Measurements from ENCODE around the gene CDKN1C. TPM values are rescaled to one million over a fixed set of nuclear protein-coding genes. Genes with fewer than 3 reads are reported as not detected.
A peak's percentile ranks its signal among the peaks of the same experiment; 100 is the strongest.

Gene CDKN1C
- total RNA-seq, 1 experiment from 2014 or later, result 18.7 TPM

DNA sequence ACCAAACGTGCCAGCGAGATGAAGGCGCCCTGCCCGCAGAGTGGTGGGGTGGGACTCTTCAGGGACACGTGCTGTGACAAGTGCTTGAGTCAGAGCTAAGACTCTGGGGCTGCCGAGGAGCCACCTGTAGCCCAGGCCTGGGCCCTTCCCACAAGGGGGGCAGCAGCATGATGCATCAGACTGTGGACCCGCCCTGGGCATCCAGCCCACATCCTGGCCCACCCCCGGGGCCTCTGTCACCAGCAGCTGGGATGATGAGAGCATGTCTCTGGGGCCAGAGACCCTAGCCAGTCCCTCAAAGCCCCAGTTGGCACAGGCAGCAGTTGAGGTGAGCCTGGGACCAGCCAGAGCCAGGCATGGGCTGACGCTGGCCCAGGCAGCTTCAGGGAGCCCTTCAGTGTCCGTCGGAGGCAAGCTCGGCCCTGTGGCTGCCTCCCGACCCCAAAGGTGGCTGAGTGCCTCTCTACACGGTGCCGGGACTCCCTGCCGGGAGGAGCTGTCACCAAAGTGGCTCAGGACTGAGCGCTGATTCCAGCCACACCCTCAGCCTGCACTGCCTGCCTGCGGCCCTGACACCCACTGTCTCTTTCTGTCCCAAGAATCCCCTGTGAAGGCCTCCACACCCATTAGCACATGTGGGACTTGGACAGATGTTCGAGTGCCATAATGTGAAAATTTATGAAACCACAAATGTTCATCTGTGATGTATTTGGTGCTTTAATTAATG is 41.3 kb downstream of the CDKN1C start:
- in situ Hi-C loops (cut with HindIII; ENCODE audit: low pct_unique_long_range_greater_than_20kb, low sequenced_read_pairs), result no loop called here
- DNase-seq (ENCODE audit: low read depth, low spot score), result no peak

DNA sequence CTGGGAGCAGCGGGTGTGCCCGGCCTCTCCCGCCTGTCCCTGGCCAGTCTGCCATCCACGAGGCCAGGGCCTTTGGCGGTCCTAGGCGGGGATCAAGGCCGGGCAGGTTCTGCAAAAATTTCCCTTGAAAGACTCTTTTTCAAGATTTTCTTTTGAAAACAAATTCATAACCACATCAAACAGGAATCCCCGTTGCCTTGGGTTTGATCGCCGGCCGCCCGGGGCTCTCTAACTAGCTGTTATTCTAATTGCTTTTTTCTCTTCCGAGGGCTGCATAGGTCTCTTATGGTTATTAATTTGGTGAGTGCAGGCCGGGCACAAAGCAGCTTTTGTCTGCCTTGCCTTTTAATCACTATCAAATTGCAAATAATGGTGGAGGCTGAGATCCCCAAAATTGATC is 42.0 kb downstream of the CDKN1C start:
- in situ Hi-C loops (cut with HindIII; ENCODE audit: low pct_unique_long_range_greater_than_20kb, low sequenced_read_pairs), result no loop called here
- no peak for DNase-seq (ENCODE audit: low read depth, low spot score)

GRCh38 chr11:2842876-2843275 is 42.7 kb downstream of the CDKN1C start:
- in situ Hi-C loops (cut with HindIII; ENCODE audit: low pct_unique_long_range_greater_than_20kb, low sequenced_read_pairs), result no loop called here
- no peak for DNase-seq (ENCODE audit: low read depth, low spot score)

- DNase-seq (ENCODE audit: low read depth, low spot score), result no peak
- in situ Hi-C loops (cut with HindIII; ENCODE audit: low pct_unique_long_range_greater_than_20kb, low sequenced_read_pairs), result no loop called here
Measured at GRCh38 chr11:2841411-2842190, 44.0 kb downstream of the CDKN1C start.

- in situ Hi-C loops (cut with HindIII; ENCODE audit: low pct_unique_long_range_greater_than_20kb, low sequenced_read_pairs), result no loop called here
- DNase-seq (ENCODE audit: low read depth, low spot score), result no peak
Measured at GRCh38 chr11:2839395-2839943, 46.1 kb downstream of the CDKN1C start.

DNA sequence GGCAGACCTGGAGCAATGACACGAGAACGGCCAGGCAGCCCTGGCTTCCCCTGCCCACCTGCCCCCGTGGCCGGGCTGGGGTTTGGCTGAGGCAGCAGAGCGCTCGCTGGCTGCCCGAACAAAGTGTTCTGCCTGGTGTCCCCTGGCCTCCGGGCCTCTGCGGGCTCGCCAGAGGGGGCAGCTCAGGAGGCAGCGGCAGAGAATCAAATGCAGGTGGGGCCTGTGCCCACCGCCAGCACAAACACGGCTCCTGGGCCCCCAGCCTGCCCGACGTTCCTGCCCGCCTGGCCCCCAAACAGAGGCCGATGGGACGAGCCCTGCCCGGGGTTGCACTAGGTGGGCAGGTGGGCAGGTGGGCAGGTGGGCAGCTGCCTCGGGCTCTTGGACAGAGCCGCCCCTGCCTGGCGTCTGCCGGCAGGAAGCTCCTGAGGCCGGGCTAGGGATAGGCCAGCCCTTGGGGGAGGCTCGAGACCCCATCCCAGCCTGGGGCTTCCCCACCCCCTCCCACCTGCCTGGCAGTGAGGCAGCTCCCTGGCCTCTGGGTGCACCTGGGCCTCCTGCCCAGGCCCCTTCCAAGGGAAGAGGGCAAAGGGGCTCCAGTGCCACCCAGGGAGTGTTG is 46.8 kb downstream of the CDKN1C start:
- no peak for DNase-seq (ENCODE audit: low read depth, low spot score)
- in situ Hi-C loops (cut with HindIII; ENCODE audit: low pct_unique_long_range_greater_than_20kb, low sequenced_read_pairs), result no loop called here

GRCh38 chr11:2838091-2838490 is 47.5 kb downstream of the CDKN1C start:
- in situ Hi-C loops (cut with HindIII; ENCODE audit: low pct_unique_long_range_greater_than_20kb, low sequenced_read_pairs), result no loop called here
- no peak for DNase-seq (ENCODE audit: low read depth, low spot score)

DNA sequence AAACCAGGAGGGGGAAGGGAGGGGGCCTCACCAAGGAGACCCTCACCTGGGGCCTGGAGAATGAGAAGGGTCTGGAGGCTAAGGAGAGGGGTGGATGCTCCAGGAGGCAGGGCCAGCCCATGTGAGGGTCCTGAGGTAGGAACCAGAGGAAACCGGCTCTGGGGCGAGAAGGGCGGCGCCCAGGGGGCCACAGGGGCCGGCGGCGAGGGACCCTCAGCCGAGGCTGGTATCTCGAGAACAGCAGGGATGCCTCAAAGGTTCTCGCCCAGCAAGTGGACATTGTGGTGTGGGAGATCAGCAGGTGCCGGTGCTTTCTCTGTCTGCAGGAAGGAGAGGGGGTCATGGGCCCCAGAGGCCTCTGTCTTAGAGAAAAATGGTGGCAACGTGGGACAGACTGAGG is 47.9 kb downstream of the CDKN1C start:
- in situ Hi-C loops (cut with HindIII; ENCODE audit: low pct_unique_long_range_greater_than_20kb, low sequenced_read_pairs), result no loop called here
- DNase-seq (ENCODE audit: low read depth, low spot score), result no peak

DNA sequence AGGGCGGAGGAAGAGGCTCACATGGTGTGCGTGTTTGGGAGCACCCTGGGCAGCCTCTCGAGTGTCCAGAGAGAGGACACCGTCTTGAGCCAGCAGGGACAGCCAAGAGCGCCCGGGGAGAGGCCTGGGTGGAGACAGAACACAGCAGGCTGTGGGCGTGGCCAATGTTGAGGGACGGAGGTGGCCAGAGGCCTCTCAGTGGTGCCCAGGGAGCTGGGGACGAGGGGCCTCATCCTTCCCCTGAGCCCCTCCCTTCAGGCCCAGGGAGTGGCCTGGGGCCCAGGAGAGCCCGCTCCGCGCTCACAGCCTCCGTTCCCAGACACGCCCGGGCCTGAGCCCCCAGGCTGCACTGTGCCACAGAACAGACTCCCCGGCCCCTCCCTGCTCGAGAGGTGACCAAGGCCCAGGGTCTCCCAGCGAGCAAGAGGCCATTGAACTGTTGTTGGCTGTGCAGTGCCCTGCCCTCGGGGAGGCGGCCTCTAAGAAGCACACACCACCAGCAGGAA is 48.4 kb downstream of the CDKN1C start:
- in situ Hi-C loops (cut with HindIII; ENCODE audit: low pct_unique_long_range_greater_than_20kb, low sequenced_read_pairs), result no loop called here
- peak; percentile 28 for DNase-seq (ENCODE audit: low read depth, low spot score)

DNA sequence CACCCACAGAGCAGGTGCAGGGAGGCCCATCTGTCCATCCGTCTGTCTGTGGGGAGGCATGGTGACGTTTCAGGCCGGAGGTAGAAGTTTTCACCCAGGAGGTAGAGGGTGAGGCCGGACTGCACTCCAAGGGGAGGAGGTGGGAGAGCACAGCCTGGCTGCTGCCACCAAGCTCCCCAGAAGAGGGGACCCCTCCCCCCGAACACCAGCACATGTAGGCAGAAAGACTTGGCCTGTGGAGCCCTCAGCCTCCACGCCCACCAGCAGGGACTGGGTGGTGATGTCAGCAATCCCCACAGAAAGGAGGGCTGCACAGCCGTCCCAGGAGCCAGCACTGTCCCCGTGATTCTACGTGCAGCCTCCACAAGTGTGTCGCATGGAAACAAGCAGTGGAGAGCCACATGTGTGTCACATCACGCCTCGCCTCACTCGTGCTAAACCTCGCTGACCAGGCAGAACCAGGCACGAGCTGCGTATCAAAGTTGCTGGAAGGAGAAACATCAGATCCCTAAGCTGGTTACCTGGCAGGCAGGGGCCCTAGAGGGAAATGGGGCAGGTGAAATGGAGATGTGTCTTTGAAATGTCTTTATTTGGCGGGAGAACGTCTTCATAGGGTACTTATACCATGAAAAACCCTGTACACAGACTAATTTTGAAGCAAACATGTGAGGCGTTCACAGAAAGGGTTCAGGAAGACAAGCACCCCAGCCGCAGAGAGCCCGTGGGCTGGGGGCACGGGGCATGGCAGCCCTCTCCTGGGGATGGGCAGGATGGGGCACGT is 49.1 kb downstream of the CDKN1C start:
- in situ Hi-C loops (cut with HindIII; ENCODE audit: low pct_unique_long_range_greater_than_20kb, low sequenced_read_pairs), result no loop called here

DNA sequence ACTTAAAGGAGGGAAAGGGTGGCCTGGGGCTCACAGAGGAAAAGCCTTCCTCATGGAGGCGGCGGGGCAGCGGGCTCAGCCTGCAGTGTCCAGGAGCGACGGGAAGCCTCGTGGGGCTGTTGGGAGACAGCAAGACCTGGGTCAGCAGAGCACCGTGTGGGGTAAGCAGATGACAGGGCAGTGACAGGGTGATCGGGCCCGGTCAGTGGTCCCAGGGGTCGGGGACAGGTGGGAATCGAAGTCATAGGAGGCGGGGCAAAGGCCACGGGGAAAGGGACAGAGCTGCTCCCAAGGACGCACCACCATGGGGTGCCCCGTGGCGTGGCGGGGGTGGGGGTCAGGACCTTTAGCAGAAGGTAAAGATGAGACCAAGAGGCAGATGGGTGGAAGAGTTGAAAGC is 49.8 kb downstream of the CDKN1C start:
- in situ Hi-C loops (cut with HindIII; ENCODE audit: low pct_unique_long_range_greater_than_20kb, low sequenced_read_pairs), result no loop called here
- no peak for DNase-seq (ENCODE audit: low read depth, low spot score)

More for the DNA sequence above, 49.1 kb downstream of the CDKN1C start:
- DNase-seq (ENCODE audit: low read depth, low spot score), result no peak

- no peak for DNase-seq (ENCODE audit: low read depth, low spot score)
- in situ Hi-C loops (cut with HindIII; ENCODE audit: low pct_unique_long_range_greater_than_20kb, low sequenced_read_pairs), result no loop called here
Measured at GRCh38 chr11:2835296-2835695, 50.3 kb downstream of the CDKN1C start.

- no peak for DNase-seq (ENCODE audit: low read depth, low spot score)
- in situ Hi-C loops (cut with HindIII; ENCODE audit: low pct_unique_long_range_greater_than_20kb, low sequenced_read_pairs), result no loop called here
Measured at GRCh38 chr11:2834503-2835273, 50.9 kb downstream of the CDKN1C start.

DNA sequence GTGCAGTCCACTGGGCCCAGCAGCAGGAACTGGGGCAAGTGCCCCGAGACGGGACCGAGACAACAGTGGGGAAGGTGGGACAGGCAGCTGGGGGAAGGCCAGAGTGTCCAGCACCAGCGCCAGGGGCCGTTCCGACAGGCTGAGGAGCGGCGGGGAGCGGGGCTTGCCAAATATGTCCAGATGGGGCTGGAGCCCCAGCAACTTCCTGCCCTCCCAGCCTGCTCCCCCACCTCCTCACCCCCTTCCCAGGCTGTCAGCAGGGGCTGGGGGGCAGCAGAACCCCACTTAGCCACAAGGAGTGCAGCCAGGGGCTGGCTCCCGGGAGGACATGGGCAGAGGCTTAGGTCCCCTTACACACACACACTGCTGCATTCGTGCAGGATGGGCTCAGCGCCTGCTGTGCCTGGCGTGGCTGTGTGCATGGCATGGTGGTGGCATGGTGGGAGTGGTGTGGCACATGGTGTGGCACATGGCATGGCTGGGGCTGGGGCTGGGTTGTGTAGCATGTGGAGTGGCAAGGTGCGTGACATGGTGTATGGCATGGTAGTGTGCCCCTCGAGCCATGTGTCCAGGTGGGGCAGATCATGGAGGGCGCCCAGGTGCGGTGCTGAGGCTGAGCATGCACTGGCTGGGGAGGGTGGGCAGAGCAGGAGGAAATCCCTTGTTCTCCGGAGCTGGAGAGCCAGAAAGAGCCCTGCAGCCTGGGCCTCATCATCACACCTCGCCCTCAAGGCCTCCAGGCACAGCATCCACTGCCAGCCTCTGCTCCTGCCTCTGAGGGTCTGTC is 51.7 kb downstream of the CDKN1C start:
- in situ Hi-C loops (cut with HindIII; ENCODE audit: low pct_unique_long_range_greater_than_20kb, low sequenced_read_pairs), result no loop called here

More for the DNA sequence above, 51.7 kb downstream of the CDKN1C start:
- no peak for DNase-seq (ENCODE audit: low read depth, low spot score)

All from SK-MEL-5 (cell line).